Measurements from ENCODE around the gene MUC12. TPM values are rescaled to one million over a fixed set of nuclear protein-coding genes. Genes with fewer than 3 reads are reported as not detected.

Gene MUC12
- total RNA-seq, 1 experiment from 2014 or later = 11.5 TPM

DNA sequence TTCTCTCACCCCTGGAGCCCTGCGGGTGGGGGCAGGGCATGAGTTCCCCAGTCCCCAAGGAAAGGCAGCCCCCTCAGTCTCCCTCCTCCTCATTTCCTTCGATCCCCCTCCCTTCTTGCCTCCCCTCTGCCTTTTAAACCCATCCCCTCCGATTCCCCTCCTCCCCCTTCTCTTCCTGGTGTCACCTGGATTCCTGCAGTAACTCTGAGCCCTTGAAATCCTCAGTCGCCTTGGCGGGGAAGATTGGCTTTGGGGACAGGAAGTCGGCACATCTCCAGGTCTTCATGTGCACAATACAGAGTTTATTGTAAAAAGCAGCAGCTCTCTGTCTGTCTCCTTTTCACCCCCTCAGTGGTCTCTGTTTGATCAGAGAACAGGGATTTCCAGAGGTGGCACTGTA lies 1.3 kb upstream of the MUC12 start:
- no peaks in the 10 kb centered on the region for H3K79me1 ChIP-seq (ENCODE audit: insufficient read depth, low read depth, low read length, poor library complexity, severe bottlenecking)
- H3K27me3 Mint-ChIP-seq (ENCODE audit: low read depth) = peaks cover 57% of the 10 kb centered on the region
- H4K5ac ChIP-seq (ENCODE audit: insufficient read length, low read depth, low read length) = no peak overlapping the region
- H3T11ph ChIP-seq (ENCODE audit: low read length) = no peak overlapping the region
- H2BK12ac ChIP-seq (ENCODE audit: insufficient read length, low read depth, low read length) = no peak overlapping the region
- H3K4me3 Mint-ChIP-seq = peak overlapping the region in 1 of 2 experiments; percentile 82; a peak in 3 of 5 replicates
- peaks cover 5% of the 10 kb centered on the region; the same call in 1 of the 2 replicates for H3K4me1 ChIP-seq (ENCODE audit: insufficient read depth, low read length)
- H3K4ac ChIP-seq (ENCODE audit: low read depth, low read length) = no peak overlapping the region
- no peaks in the 10 kb centered on the region for H4K20me1 ChIP-seq (ENCODE audit: control insufficient read depth, insufficient read depth, insufficient read length)
- H3K14ac ChIP-seq (ENCODE audit: insufficient read depth, low read length) = no peak overlapping the region
- no peak overlapping the region for H2BK120ac ChIP-seq (ENCODE audit: low read depth, low read length, poor library complexity, severe bottlenecking)
- no peak overlapping the region for H3K18ac ChIP-seq (ENCODE audit: insufficient read length, low read depth, low read length)
- no peaks in the 10 kb centered on the region for H3K79me2 ChIP-seq (ENCODE audit: insufficient read depth, low read length)
- DNase-seq = peak; percentile 43
- H2AK5ac ChIP-seq (ENCODE audit: insufficient read length, low read length) = no peak overlapping the region
- H3K9me3 ChIP-seq (ENCODE audit: control insufficient read depth, low read depth, low read length) = no peaks in the 10 kb centered on the region
- H3K27ac Mint-ChIP-seq = no peak overlapping the region; a peak in 1 of 7 replicates
- no peak overlapping the region for H3K9ac ChIP-seq (ENCODE audit: extremely low read depth, insufficient read length, low read length)
- no peak overlapping the region for H2BK5ac ChIP-seq (ENCODE audit: insufficient read length, low read length)
- H3K27me3 ChIP-seq (ENCODE audit: insufficient read depth, low read length) = peaks cover 6% of the 10 kb centered on the region; the same call in 1 of the 2 replicates
- H4K91ac ChIP-seq (ENCODE audit: insufficient read length, low read depth, low read length) = no peak overlapping the region
- H3K23me2 ChIP-seq (ENCODE audit: insufficient read length, low read depth, low read length, poor library complexity, severe bottlenecking) = peaks cover 12% of the 10 kb centered on the region
- TF ChIP-seq, protein P1, sequence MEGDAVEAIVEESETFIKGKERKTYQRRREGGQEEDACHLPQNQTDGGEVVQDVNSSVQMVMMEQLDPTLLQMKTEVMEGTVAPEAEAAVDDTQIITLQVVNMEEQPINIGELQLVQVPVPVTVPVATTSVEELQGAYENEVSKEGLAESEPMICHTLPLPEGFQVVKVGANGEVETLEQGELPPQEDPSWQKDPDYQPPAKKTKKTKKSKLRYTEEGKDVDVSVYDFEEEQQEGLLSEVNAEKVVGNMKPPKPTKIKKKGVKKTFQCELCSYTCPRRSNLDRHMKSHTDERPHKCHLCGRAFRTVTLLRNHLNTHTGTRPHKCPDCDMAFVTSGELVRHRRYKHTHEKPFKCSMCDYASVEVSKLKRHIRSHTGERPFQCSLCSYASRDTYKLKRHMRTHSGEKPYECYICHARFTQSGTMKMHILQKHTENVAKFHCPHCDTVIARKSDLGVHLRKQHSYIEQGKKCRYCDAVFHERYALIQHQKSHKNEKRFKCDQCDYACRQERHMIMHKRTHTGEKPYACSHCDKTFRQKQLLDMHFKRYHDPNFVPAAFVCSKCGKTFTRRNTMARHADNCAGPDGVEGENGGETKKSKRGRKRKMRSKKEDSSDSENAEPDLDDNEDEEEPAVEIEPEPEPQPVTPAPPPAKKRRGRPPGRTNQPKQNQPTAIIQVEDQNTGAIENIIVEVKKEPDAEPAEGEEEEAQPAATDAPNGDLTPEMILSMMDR (conservative IDR thresholded peaks at IDR 0.05) = no peak
- no peak overlapping the region for H3K56ac ChIP-seq (ENCODE audit: insufficient read length, low read depth, low read length)
- no peak overlapping the region for H3K27ac ChIP-seq (ENCODE audit: insufficient read length, low read depth, low read length)
- peaks cover 0 to 7% (median 0%) of the 10 kb centered on the region in 3 experiments; a peak in 2 of 7 replicates for H3K36me3 Mint-ChIP-seq (ENCODE audit: insufficient read depth in 1 of 3, low read depth in 3 of 3)
- WGBS (ENCODE audit: extremely low coverage, insufficient read length, low lambda C conversion rate) = no CpG with 5 or more reads among the region's 6 CpGs
- no peak overlapping the region for H2BK20ac ChIP-seq (ENCODE audit: low read depth, low read length, poor library complexity, severe bottlenecking)
- H3K4me2 ChIP-seq (ENCODE audit: insufficient read depth, insufficient read length, low read length) = no peak overlapping the region
- H3K9me3 Mint-ChIP-seq = no peaks in the 10 kb centered on the region; a peak in 1 of 5 replicates
- peaks cover 40 to 44% of the 10 kb centered on the region in 2 experiments for H3K4me1 Mint-ChIP-seq
- H4K8ac ChIP-seq (replicated peaks; ENCODE audit: insufficient read length, low read depth, low read length) = no peak overlapping the region
- H2BK15ac ChIP-seq (ENCODE audit: low read depth, low read length) = no peak overlapping the region
- H2AFZ ChIP-seq (ENCODE audit: low read length) = no peak overlapping the region
- H3K23ac ChIP-seq (ENCODE audit: insufficient read length, low read depth, low read length) = no peak overlapping the region

Measured in H9 (cell line).